NCI-H1694 (cell line): ENCODE results near the gene OR2A14.
"Not testable (repeated sequence)": the region's sequence is repeated elsewhere in the genome, so short reads cannot be mapped to it uniquely, and the experiment has no call there.

Source experiments
- DNase-seq: peaks from one replicate; lab custom pipeline; 2025; lab: John Stamatoyannopoulos, UW

The OR2A14 gene, protein sequence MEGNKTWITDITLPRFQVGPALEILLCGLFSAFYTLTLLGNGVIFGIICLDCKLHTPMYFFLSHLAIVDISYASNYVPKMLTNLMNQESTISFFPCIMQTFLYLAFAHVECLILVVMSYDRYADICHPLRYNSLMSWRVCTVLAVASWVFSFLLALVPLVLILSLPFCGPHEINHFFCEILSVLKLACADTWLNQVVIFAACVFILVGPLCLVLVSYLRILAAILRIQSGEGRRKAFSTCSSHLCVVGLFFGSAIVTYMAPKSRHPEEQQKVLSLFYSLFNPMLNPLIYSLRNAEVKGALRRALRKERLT

DNA sequence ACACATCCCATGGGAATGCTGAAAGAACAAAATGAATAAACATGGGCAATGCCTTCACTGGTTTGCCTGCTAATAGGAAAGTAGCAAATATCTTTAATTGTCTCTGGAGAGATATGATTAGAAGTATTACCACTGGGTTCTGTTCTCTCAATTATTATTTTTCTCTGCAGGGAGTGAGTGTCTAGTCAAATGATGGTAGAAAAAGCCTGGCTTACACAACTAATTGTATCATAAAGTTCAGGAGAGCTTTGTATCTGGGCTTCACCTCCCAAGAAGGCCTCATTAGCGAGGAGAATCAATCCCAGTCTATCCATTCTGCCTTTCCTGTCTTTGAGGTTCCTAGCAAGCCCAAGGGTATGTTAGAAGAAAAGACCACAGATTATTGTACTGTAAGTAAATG, at the start of gene OR2A14:
Gene OR2A14, plus strand, starts transcription at position 301 of the 400 bp plus-strand sequence. CDS start 5,937 bp downstream, outside the sequence.
- DNase-seq = no peak

GRCh38 chr7:144074374-144074773, 48.6 kb upstream of the OR2A14 start:
- DNase-seq = no peak

- no peak for DNase-seq
Measured at GRCh38 chr7:144085978-144086377, 37.0 kb upstream of the OR2A14 start, which contains the start of gene OR2A12. Gene OR2A12, plus strand, starts transcription at chr7:144086278. Its CDS starts 8,830 bp downstream, at chr7:144095108.

- no peak for DNase-seq
Measured at GRCh38 chr7:144086730-144087129, 36.2 kb upstream of the OR2A14 start.

GRCh38 chr7:144087230-144087629, 35.7 kb upstream of the OR2A14 start:
- no peak for DNase-seq

- no peak for DNase-seq
Measured at GRCh38 chr7:144090667-144091066, 32.3 kb upstream of the OR2A14 start.

GRCh38 chr7:144098776-144099175, 24.2 kb upstream of the OR2A14 start:
- no peak for DNase-seq

DNA sequence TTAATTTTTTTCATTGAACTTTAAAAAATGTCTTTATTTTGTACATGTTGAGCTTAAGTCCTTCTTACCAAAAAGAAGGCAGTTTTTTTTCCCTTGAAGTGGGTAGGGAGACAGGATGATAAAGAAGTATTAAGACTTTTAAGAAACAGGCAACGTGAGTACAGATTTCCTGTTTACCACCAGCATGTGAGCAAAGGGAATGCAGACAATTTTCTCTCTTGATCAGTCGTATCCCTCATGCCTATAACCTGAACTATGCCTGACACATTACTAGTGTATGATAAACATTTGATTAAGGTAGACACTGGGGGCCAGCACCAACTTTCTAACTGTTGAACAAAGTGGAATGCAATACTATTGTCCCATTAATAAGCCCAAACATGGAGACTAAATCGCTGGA, 22.4 kb upstream of the OR2A14 start:
- DNase-seq = no peak

- no peak for DNase-seq
Measured at GRCh38 chr7:144102041-144102440, 20.9 kb upstream of the OR2A14 start.

DNA sequence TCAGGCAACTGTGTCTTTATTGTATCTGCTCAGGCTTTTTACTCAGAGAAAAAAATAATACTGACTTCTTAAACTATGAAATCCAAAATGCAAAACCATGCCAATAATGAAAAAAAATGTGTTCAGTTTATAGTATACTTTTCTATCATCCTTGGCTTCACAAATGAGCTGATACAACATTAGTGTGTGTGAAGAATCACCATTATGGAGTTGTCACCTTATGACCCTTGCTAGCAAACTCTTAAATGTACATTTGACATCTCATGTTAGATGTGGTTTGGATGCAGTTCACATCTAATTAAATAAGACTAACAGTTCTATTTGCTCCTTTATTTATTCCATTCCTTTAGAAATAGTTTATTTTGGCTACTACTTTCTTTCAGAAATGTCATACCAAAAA, 17.8 kb upstream of the OR2A14 start:
- no peak for DNase-seq

GRCh38 chr7:144109283-144109682, 13.7 kb upstream of the OR2A14 start, which contains the start of gene OR2A2:
Gene OR2A2, plus strand, starts transcription at chr7:144109583. Its CDS starts 0 bp downstream, at chr7:144109583.
- DNase-seq = no peak

DNA sequence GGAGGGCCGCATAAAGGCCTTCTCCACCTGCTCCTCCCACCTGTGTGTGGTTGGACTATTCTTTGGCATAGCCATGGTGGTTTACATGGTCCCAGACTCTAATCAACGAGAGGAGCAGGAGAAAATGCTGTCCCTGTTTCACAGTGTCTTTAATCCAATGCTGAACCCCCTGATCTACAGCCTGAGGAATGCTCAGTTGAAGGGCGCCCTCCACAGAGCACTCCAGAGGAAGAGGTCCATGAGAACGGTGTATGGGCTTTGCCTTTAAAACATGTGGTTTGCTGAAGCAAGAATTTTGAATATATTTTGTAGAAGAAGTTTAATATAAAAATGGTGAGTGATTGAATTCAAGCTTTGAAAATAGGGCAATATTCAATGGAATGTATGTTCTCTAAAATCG, 12.7 kb upstream of the OR2A14 start:
- DNase-seq = no peak

DNA sequence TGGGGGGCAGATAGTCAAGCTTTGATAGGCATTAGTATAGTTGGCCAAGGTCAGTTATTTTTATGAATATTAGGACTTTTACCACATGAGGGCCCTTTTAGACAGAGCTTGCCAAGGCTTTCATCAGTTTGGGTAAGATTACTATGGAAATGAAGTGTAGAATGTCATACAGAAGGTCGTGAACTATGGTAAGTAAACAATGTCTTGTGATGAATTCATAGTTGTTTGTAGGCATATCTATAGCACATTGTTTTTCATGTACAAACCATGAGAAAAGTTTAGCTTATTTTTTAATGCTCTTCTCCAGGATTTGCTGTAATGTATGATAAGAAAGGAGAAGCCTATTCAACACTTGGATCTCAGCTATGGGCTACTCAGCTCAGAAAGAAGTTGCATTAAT, 9.3 kb upstream of the OR2A14 start:
- no peak for DNase-seq

GRCh38 chr7:144118341-144118740, 4.6 kb upstream of the OR2A14 start:
- DNase-seq = no peak

GRCh38 chr7:144127714-144128334, 4.8 kb downstream of the OR2A14 start:
- DNase-seq = peak; percentile 65

DNA sequence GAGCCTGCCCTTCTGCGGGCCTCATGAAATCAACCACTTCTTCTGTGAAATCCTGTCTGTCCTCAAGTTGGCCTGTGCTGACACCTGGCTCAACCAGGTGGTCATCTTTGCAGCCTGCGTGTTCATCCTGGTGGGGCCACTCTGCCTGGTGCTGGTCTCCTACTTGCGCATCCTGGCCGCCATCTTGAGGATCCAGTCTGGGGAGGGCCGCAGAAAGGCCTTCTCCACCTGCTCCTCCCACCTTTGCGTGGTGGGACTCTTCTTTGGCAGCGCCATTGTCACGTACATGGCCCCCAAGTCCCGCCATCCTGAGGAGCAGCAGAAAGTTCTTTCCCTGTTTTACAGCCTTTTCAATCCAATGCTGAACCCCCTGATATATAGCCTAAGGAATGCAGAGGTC, 6.6 kb downstream of the OR2A14 start:
- DNase-seq = not testable (repeated sequence)

DNA sequence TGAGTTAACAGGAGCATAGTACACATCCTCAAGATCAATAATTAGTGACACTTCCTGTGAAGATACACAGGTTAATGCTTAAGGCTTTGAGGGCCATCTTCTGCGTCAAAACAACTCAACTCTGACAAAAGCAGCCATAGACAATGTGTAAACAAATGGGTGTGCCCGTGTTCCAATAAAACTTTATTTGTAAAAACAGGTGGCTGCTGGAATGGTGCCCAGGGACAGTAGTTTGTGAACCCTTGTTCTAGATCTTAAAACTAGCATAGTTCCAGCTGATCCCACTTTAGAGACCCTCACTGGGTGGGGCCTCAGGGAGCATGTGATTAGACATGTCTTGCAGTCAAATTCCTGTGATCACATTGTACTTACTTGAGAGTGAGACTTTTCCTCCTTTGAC, 7.8 kb downstream of the OR2A14 start:
- no peak for DNase-seq

DNA sequence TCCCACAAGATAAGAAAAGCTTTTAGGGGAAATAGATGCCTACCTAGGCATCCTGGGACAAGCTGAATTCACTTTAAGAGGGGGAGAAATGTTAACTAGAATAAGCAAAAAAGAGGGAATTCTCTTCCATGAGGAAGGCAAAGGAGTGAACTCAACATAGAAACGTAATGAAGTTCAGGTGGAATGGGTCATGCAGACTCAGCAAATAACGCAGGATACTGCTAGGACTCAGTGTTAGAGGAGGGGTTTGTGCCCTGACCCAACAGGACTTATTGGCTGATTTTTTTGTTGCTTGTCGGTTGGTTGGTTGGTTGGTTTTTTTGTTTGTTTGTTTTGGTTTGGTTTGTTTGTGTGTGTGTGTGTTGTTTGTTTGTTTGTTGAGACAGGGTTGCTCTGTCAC, 9.3 kb downstream of the OR2A14 start:
- DNase-seq = no peak

- DNase-seq = no peak
Measured at GRCh38 chr7:144133307-144133706, 10.3 kb downstream of the OR2A14 start.

DNA sequence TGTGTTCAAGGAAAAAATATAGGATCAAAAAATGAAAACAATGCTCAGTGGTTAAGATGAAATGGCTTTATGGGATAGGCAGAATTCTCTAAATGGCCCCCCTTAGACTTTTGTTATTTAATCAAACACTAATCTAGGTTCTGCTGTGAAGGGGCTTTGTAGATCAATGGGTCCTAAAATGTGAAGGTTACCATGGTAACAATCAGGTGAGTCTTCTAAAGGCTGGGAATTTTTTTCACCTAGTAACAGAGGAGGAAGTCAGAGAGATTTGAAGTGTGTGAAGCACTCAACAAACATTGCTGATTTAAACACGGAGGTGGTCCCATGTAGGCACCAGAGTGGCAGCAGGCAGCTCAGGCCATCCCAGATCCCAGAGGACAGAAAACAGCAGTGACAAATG, 11.1 kb downstream of the OR2A14 start:
- no peak for DNase-seq

GRCh38 chr7:144137501-144137900, 14.5 kb downstream of the OR2A14 start:
- DNase-seq = no peak

DNA sequence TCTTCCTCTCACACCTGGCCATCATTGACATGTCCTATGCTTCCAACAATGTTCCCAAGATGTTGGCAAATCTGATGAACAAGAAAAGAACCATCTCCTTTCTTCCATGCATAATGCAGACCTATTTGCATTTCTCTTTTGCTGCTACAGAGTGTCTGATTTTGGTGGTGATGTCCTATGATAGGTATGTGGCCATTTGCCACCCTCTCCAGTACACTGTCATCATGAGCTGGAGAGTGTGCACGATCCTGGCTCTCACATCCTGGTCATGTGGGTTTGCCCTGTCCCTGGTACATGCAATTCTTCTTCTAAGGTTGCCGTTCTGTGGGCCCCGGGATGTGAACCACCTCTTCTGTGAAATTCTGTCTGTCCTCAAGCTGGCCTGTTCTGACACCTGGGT, 19.2 kb downstream of the OR2A14 start:
- DNase-seq = no peak

DNA sequence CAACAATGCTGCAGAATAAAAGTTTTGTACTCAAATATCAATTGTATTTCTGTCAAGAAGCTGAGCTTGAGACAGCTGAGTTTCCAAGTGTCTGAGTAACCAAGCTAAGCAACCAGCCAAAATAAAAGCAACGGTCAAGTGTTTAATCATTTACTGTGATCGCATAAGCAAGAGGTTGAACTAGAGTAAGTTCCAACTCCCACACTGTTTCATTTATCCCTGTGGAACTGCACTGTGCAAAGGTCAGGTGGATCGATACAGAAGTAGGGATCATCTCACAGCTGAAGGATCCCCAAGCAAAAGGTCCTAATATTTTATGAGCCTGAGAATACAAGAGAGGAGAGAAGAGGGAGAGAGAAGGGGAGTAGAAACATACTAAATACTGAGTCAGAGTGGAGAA, 21.4 kb downstream of the OR2A14 start:
- DNase-seq = no peak
